NCI-H510A treated with DMSO at 0.1 percent for 48 hours (cell line): ENCODE results near the gene PTCD3.

Experiments
- DNase-seq: peaks from one replicate; lab custom pipeline; 2025; lab: John Stamatoyannopoulos, UW

PTCD3 gene

DNA sequence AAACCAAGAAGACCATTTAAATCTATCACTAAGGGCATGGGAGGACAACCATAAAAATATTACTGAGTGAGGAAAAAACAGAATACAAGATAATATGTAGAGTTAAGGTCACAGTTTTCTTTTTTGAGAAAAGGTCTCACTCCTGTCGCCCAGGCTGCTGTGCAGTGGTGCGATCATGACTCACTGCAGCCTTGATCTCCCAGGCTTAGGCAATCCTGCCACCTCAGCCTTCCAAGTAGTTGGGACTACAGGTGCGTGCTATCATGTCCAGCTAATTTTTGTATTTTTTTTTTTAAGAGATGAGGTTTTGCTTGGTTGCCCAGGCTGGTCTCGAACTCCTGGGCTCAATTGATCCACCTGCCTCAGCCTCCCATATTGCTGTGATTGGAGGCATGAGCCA is 24.3 kb upstream of the PTCD3 start:
- no peak for DNase-seq

DNA sequence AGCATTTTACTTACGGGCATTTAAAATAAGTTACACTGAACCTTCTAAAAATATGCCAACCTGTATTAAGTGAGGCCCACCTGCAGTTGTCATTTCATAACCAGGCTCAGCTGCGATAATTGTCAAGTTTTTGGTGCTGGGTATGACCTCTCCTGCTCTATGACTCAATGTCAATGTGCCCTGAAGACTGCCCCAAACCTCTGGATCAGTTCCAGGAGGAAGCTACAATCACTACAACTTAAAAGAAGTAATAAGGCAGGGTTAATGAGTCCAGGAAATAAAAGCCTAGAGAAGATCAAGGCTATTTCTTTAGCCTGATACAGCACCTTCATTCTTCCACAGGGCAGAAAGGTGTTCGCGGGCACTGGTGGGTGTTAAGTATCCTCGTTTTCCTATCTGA is 23.3 kb upstream of the PTCD3 start:
- no peak for DNase-seq

DNA sequence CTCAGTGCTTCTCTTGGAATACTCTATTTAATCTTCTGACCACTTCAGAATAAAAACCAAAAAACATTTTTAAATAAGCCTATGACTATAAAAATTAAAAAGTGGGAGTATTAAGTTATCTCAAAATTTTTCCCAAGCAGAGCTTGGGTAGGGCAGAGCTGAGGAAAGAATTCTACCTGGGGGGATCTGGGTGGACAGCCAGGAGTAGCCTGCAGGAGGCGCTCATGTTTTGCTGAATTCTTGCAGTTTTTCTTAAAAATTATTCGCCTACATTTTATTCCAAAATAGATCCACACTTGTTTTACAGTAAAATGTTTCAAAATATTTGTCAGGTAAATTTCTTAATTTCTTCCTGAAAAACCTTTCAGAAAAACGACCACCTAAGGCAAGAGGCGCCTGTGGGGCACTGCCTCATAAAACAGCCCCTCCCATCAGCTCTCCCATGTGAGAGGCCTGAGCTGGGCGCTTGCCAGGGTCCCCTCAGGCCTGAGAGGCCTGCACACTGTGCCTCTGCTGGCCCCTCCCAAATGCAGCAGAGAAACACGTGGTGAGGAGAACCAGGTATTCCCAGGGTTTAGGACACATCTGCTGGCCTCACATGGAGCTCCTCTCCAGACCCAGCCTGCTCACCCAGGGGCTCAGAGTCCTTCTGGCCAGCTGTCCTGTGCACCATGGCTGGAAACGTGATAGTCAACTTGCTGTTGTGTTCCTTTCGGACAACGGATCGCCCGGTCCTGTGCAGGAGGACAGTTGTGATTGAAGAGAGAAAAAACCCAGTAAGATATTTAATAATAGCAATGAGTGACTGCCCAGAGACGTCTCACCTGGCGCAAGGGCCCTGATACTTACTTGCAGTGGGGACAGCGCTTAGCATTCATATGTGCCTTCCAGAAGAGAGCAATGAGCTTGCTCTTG is 17.8 kb upstream of the PTCD3 start:
- no peak for DNase-seq

DNA sequence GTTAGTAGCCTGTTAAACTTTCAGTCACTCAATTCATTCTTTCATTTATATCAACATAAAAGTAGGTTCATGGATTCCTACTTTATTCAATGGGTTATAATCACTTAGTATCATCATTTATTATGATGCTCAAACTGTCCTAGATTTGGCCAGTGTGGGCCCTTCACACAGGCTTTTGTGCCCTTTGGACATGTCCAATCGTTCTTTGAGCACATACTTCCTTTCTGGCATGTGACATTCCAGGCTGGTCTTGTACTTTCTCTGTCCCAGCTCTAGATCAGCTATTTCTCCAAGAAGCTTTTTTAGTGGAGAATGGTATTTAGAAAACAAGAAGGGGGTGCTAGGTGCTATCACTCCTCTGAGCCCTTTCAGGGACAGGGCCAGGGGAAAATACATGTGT is 11.8 kb upstream of the PTCD3 start:
- no peak for DNase-seq

DNA sequence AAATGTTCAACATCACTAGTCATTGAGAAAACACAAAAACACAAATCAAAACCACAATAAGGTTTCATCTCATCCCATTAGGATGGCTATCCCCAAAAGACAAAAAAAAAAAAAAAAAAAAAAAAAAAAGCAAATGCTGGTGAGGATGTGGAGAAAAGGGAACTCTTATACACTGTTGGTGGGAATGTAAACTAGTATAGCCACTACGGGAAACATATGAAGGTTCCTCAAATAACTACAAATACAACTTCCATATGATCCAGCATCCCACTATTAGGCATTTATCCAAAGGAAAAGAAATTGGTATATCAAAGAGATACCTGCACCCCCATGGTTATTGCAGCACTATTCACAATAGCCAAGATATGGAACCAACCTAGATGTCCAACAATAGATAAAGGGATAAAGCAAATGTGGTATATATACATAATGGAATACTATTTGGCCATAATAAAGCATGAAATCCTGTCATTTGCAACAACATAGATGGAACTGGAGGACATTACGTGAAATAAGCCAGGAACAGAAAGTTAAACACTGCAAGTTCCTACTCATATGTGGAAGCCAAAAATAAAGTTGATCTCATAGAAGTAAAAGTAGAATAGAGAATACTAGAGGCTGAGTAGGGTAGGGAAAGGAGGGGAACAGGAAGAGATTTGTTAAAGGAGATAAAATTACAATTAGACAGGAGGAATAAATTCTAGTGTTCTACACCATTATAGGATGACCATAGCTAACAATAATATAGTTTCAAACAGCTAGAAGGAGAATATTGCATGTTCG is 8.7 kb upstream of the PTCD3 start:
- no peak for DNase-seq

DNA sequence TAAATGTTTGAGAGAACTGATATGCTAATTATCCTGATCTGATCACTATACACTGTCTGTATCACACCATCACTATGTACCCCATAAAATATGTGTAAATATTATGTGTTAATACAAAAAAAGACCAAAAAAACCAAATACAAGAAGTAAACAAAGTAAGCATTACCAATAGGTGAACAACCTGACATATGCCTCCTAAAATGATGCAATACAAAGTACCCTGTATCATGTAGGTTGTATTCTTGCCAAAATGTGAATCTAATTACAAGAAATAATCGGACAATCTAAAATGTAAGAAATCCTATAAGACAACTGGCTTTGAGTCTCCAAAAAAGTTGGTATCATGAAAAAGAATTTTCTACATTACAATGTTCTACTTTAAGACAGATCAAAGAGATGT is 8.1 kb upstream of the PTCD3 start:
- DNase-seq: no peak

DNA sequence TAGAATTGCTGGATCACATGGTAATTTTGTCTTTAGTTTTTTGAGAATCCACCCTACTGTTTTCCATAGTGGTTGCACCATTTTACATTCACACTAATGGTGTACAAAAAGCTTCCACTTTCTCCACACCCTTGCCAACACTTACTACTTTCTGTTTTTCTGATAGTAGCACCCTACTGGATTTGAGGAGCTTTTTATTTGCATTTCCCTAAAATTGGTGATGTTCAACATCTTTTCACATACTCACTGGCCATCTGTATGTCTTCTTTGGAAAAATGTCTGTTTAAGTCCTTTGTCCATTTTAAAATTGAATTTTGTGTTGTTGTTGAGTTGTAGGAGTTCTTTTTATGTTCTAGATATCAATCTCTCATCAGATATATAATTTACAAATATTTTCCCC is 3.9 kb upstream of the PTCD3 start:
- DNase-seq: no peak

DNA sequence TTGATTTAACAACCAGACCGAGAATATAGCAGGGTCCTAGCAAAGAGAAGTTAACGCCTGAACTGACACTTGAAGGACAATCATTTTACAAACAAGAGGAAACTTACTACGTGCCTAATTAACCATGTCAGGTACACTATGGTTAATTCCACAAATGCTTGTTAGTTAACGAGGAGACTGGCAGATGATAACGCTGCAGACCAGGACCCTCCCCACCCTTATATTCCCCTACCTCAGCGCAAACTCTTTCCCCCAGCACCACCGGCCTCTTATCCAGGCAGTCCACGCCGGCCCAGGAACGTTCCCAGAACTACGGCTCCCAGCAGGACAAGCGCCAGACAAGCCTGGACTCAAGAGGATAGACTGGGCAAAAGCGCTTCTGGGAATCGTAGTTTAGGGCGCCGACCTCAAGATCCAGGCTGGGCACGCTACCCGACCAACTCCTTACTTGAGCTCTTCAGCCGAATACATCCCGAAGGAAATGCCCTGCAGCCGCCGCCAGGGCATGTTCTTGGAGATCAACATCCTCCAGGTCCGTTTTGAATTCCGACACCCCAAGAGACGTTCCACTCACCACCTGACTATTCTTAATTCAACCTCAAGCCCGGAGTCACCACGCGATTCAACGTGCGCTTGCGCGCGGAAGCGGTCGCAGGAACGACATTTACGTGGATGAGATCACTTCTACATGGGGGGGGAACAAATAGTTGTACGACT is 625 bp upstream of the PTCD3 start, which contains the start of gene POLR1A:
TSS of gene POLR1A (minus strand) at position 635 of the 717 bp plus-strand sequence. CDS start at position 525, 110 bp downstream.
- DNase-seq: peak; percentile 98

DNA sequence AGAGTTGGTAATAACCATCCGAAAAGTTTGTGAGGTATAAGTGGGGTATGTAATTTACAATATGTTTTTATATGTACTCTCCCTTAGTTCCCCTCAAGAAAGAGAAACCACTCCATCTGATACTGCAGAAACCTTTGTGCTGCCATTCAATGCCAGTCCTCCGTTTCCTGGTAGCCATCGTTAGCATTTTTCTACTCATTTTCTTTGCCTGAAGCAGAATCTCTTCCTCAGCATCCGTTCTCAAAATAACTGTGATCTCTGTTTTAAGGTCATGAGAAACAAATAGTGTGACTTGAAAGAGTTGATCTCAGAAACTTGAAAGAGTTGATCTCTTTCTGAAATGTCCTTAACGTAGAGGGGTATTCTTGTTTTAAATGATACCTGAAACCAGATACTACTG is 996 bp downstream of the PTCD3 start:
- DNase-seq: no peak

DNA sequence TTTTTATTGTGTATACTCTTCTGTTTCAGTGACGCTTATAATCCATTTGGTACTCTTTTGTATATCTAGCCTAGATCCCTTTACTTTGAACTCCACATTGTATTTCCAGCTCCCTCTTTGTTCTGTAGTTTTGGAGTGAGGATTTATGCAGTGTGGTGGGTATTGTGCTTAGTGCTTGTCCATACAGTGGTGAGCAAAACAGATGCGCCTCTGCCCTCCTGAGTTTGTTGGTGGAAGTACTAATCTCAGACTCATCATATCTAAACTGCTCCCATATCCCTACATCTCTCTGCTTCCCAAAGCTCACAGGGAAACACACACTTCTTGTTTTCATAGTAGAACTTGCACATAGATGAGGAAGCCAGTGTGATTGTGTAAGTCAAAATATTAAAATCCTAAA is 12.1 kb downstream of the PTCD3 start:
- no peak for DNase-seq

DNA sequence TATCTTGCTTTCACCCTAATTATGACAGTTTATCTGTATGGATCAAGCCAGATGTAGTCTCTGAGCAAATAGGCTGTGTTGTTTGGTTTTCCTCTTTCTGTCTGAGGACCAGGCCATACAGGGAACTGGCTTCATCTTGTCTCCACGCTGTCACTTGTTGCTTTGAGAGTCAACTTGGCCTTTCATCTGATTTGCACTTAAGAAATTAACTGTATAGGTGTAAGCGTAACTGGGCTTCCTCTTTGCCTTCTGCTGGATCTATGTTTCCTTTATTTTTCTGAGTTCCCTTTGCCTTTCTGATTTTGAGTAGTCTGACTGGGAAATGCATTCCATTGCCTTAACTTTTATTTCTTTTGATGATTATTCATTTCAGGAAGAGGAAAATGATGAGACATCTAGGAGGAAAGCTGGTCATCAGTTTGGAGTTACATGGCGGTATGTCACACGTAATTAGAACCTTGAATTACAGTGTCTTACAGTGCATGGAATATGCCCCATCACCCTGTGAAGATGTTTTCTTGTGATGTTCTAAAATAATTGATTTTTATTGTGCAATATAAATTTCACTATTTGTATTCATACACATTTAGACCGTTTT is 17.4 kb downstream of the PTCD3 start:
- no peak for DNase-seq

DNA sequence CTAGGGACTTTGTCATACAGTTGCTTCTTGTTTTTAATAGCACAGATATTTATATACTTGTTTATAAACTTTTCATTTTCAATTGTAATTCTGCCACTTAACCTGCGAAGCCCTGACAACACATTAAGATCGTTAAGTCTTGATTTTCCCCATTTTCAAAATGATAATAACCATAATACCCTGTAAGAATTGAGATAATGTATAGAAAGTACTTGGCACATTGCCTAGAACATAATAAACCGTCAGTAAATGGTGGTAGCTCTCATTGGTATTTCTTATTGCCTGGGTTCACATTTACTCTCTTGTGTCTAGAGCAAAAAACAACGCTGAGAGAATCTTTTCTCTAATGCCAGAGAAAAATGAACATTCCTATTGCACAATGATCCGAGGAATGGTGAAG is 18.6 kb downstream of the PTCD3 start:
- DNase-seq: no peak

DNA sequence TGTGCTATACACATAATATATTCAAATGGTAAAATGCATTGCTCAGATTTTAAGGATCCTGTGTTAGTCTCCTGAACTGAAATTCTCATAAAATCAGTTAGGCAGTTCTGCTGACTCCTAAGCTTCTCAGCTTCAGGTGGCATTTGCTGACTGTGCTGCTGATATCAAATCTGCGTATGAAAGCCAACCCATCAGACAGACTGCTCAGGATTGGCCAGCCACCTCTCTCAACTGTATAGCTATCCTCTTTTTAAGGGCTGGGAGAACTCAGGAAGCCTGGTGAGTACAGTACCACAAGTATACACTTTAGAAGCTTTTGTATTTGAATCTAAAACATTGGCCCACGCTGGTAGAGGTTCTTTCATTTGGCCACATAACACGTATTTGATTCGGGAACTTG is 28.7 kb downstream of the PTCD3 start:
- DNase-seq: no peak

DNA sequence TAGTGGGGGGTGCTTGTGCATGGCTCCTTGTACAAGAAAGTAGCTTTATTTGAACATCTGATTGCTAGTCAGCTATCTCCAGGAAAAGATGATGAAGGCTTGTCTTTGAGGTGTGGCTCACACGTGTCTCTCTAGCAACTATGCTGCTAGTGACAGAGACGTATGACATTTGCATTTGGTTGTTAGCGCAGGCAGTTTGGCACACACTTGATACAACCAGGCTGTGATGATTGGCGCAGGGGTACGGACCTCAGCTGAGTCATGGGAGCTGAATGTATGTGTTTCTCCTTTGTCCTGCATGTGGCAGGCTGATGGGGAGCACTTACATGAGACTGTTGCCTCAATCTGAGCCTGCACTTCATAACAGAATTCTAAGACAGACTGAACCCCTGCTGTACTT is 29.6 kb downstream of the PTCD3 start:
- no peak for DNase-seq

DNA sequence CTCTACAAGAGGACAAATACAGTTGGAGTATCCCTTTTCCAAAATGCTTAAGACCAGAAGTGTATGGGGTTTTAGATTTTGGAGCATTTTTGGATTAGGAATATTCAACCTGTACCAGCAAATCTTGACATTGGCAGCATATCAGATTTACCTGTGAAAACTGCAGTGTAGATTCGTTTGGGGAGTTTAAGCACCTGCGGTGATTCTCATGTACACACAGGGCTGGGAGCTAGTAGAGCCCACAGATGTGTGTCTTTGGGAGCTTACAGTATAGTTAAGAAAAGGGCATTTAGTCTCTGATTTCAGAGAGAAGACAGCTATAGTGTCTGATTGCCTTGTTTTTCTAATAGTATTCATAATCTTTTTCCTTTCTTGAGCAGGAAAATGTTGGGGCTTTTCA is 30.1 kb downstream of the PTCD3 start:
- DNase-seq: no peak

DNA sequence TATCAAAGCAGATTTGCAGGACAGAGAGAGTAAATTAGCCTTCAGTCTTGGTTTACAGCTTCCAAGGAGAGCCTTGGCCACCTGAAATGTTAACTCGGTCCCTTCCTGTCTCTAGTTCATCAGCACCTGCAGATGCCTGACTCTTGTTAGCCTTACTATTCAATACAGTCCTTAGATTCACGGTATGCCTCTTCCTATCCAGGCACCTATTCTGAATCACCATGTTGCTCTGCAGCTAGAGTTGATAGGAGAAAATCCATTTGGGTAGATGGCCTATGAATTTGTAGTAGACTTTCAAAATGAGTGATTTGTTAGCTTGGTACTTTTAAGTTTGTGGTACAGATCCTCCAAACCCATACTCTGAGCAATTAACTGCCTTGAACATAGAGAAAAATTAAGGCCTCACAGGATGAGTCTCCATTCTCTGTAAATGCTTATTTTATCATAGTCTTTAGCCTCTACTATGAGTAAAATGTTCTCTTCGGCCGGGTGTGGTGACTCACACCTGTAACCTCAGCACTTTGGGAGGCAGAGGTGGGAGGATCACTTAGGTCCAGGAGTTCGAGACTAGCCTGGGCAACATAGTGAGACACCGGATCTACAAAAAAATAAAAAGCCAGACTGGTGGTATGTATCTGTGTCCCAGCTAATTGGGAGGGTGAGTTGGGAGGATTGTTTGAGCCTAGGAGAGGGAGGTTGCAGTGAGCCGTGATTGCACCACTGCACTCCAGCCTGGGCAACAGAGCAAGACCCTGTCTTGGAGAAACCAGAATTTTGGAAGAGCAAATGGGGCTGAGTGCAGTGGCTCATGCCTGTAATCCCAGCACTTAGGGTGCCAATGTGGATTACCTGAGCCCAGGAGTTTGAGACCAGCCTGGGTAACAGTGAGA is 32.9 kb downstream of the PTCD3 start:
- DNase-seq: no peak

DNA sequence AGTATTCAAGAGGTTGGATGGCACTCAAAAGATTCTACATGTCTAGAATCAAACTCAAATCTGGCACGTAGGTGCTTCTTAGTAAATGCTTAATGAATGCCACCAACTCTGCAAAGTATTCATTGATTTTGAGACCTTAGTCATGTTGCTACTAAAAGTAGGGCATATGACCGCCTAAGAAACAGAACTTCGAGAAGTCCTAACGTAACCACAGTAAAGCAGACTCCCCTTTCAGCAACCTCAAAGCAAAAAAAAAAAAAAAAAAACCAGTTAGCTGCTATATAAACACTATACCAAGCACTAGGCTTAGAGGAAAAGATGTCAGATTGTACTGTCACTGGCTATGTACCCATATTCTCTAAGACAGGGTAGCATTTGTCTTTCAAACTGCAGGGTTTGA is 33.9 kb downstream of the PTCD3 start:
- DNase-seq: no peak

DNA sequence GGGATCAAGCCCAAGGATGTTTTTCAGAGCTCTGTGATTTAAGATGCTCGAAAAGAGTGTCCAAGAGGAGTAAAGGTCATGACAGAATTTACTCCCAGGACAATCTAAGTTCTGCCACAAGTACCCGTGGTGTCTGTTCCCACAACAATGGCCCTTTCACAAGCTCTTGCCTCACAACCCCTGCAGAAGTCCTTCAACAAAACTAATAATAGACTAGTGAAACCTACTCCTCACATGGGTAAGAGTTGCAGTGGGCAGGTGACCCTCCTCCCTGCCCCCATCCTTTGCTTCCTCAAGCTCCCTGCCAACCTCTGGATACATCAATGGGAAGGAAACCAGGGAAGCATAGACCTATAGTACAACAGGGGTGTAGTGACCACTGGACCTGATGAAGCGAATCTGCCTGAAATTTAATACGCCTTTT is 34.9 kb downstream of the PTCD3 start:
- no peak for DNase-seq

DNA sequence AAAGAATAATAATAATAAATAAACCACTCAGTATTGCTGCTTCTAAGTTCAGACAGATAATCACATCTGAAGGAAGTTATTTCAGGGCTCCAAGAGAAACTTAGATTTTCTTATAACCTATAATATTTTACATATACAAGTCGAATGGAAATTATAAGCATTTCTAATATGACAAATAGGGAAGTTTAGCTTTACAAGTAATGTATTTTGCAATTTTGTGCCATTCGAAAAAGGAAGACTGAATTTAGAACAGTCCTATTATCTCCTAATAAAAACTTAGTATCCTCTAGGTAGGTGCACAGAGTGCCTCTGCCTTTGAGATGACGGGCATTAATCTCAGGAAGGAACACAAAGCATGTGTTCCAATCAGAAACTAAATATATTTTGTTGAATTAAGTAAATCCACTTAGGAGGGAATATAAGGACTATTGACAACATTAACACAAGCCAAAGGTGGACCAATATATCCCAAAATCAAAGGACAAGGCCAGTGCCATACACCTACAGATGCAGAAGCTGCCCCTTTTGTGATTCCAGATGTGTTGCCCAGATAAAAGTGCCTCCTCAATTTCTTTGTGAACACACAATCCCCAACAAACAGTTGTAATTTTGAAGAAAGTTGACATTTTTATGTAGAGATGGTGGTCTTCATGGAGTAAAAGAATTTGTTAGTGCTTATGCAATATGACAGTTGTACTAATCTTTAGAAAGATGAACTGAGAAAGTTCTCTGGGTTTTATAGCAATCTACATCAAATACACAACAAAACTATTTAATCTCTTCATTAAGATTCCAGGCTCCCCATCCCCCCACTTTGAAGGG is 36.6 kb downstream of the PTCD3 start:
- DNase-seq: no peak

DNA sequence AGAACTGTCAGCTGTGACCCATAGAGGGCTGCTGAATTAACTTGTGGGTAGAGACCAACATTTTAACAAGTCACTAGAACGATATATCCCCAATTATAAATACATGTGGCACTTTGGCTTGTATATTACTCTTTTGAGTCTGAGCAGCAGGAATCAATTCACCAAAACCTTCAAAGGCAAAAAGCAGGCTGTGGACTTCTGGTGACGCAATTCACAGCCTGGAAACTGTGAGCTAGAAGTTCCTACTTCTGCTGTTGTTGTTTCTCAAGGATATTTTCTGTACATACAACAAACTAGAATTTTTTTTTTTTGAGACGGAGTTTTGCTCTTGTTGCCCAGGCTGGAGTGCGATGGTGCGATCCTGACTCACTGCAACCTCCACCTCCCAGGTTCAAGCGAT is 37.3 kb downstream of the PTCD3 start:
- no peak for DNase-seq
